ENCODE data around the gene NPHP4.

GRCh38 chr1:5974631-5975030, 17.6 kb downstream of the NPHP4 start:
- TF ChIP-seq CTCF (IDR thresholded peaks at IDR 0.05) (no peak), POLR2A (IDR thresholded peaks at IDR 0.05) (no peak)
